Mesangial cell (primary cell): Measurements from ENCODE around the gene SUPT16H. TPM values are rescaled to one million over a fixed set of nuclear protein-coding genes. Genes with fewer than 3 reads are reported as not detected.

Experiments
- total RNA-seq: library from RNA; depleted of rRNA; stranded (reverse); fragments of >200 nt; gene quantifications from 2 replicates; pipeline ENCODE4 v1.2.3, GENCODE V29; 2015

Gene SUPT16H
- total RNA-seq, result 40.2 and 64.4 TPM in 2 replicates

GRCh38 chr14:21383848-21384493, at the start of gene SUPT16H:
SUPT16H (minus strand) TSS chr14:21384019; CDS start chr14:21383927, 92 bp downstream.

Other genes with a start within 250 kb of the SUPT16H start
- not detected in 2 replicates for gene OR5AU1, start 228.0 kb downstream of the SUPT16H start, total RNA-seq
- gene HNRNPC, start 114.6 kb downstream of the SUPT16H start, total RNA-seq, result 443 and 591 TPM in 2 replicates
- gene RPGRIP1, start 103.9 kb downstream of the SUPT16H start, total RNA-seq, result not detected in 2 replicates
- gene CHD8, start 72.1 kb upstream of the SUPT16H start, total RNA-seq, result 45.5 and 63.5 TPM in 2 replicates
- 16.3 and 21.8 TPM in 2 replicates for gene RAB2B, start 92.9 kb upstream of the SUPT16H start, total RNA-seq
- 23.3 and 34.0 TPM in 2 replicates for gene TOX4, start 93.2 kb upstream of the SUPT16H start, total RNA-seq
- 22.4 and 51.7 TPM in 2 replicates for gene METTL3, start 127.3 kb upstream of the SUPT16H start, total RNA-seq
- gene SALL2, start 142.3 kb upstream of the SUPT16H start, total RNA-seq, result 13.4 and 24.2 TPM in 2 replicates
- not detected in 2 replicates for gene OR10G3, start 196.1 kb upstream of the SUPT16H start, total RNA-seq